Fibroblast of pulmonary artery (primary cell): ENCODE measurements around the gene S100A10.

Experiments
- DNase-seq: peaks from one replicate; pipeline ENCODE4 v3.0.0-alpha.2; 2010; ENCODE audit warnings: low read depth
- H3K4me3 ChIP-seq: replicated peaks from 2 replicates; pipeline ENCODE4 v1.5.1; 2011; ENCODE audit warnings: low read depth, mild to moderate bottlenecking, control low read depth, low read length, moderate library complexity
- TF ChIP-seq, protein P1 (sequence below): IDR thresholded peaks from 2 replicates; pipeline ENCODE4 v1.5.1; 2011; ENCODE audit warnings: mild to moderate bottlenecking, control low read depth, low read length, inconsistent platforms; ENCODE audit errors: missing control alignments

S100A10 gene

GRCh38 chr1:151988405-151988923 lies 5.2 kb downstream of the S100A10 start:
- H3K4me3 ChIP-seq: peak overlapping the region; percentile 15
- peak; percentile 85 for DNase-seq
- TF ChIP-seq, protein P1, sequence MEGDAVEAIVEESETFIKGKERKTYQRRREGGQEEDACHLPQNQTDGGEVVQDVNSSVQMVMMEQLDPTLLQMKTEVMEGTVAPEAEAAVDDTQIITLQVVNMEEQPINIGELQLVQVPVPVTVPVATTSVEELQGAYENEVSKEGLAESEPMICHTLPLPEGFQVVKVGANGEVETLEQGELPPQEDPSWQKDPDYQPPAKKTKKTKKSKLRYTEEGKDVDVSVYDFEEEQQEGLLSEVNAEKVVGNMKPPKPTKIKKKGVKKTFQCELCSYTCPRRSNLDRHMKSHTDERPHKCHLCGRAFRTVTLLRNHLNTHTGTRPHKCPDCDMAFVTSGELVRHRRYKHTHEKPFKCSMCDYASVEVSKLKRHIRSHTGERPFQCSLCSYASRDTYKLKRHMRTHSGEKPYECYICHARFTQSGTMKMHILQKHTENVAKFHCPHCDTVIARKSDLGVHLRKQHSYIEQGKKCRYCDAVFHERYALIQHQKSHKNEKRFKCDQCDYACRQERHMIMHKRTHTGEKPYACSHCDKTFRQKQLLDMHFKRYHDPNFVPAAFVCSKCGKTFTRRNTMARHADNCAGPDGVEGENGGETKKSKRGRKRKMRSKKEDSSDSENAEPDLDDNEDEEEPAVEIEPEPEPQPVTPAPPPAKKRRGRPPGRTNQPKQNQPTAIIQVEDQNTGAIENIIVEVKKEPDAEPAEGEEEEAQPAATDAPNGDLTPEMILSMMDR: no peak

DNA sequence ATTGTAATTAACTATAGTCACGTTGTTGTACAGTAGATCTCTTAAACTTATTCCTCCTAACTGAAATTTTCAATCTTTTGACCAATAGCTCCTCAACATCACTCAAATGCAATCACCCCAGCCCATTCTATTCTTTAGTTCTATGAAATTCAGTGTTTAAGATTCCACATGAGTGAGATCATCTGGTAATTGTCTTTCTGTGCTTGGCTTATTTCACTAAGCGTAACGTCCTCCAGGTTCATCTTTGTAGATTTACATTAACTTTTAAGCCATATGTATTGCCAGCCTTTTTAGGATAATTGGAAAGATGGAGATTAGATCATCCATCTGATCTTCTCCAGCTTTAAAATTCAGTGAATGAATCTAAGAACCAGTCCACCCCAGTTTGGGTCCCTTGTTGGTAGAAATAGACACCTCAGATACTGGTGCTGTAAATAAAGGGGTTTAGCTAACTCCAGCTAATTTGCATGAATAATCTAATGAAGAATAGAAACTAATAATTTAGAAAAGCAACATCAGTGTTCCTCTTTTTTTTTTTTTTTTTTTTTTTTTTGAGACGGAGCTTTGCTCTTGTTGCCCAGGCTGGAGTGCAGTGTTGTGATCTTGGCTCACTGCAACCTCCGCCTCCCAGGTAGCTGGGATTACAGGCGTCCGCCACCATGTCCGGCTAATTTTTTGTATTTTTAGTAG lies 7.0 kb downstream of the S100A10 start:
- DNase-seq: no peak
- TF ChIP-seq, protein P1: no peak
- no peak overlapping the region for H3K4me3 ChIP-seq

GRCh38 chr1:151985768-151986167 lies 7.9 kb downstream of the S100A10 start:
- TF ChIP-seq, protein P1: no peak
- no peak for DNase-seq
- H3K4me3 ChIP-seq: no peak overlapping the region

DNA sequence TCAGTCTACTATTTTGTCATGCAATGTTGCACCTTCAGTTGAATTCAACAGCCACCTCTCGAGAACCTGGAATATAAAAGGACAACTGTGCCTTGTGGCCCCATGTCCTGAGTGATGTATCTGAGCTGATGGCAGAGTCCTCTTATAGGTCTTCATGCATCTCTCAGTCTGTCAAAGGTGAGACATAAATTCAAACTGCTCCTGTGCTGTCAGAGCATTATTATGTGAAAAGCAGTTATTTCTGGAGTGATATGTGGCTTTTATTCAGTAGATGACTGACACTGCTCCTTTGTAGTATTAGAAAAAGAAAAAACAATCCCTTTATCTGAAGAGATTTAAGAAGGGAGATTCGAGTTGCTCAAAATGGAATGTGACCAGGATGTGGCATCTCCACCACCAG lies 8.4 kb downstream of the S100A10 start:
- TF ChIP-seq, protein P1: no peak

GRCh38 chr1:151984313-151984956 lies 9.2 kb downstream of the S100A10 start:
- H3K4me3 ChIP-seq: no peak overlapping the region
- no peak for DNase-seq
- TF ChIP-seq, protein P1: no peak

More for the DNA sequence above, 8.4 kb downstream of the S100A10 start:
- no peak for DNase-seq
- no peak overlapping the region for H3K4me3 ChIP-seq

DNA sequence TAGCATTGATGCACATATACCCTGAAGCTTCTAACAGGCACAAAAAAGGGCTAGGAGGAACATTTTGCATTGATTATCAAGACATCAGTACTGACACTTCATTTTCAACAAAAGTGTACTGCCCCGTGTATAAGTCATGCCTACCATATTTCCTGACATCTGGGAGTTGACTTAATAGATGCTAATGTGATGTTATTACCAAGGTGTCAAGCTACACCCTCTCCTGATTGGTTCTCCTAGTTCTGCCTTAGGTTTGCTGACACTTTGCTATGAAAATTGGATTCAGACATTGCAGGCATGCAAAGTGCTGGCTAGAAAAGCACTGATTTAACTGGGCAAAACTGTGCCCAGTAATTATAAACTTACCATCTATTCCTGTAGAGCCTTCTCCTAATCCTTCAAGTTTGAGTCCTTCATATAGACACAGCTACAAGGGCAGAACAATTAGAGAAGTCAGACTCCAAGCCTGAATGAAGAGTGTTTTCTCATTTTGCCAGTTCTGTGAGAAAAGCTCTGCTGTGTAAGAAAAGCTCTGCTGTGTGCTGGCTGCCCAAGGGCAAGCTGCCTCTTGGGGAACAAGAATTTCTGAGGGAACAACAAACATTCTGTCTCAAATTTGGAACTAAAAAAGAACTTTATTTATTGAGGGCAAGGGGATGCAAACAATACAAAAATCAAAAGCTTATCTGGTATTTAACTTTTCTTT lies 11.2 kb downstream of the S100A10 start:
- no peak for DNase-seq
- TF ChIP-seq, protein P1: no peak

More for the DNA sequence above, 11.2 kb downstream of the S100A10 start:
- H3K4me3 ChIP-seq: no peak overlapping the region
